Measurements from ENCODE around the gene PCSK9. TPM values are rescaled to one million over a fixed set of nuclear protein-coding genes. Genes with fewer than 3 reads are reported as not detected.

PCSK9 gene
- 1 to 10 TPM in 1 of 3 donors, under 1 TPM in 1, not detected in 1; 0.34 to 3.7 TPM for polyA plus RNA-seq

GRCh38 chr1:55039342-55040082 is at the start of gene PCSK9:
TSS of gene PCSK9 (plus strand) at chr1:55039548. CDS start at chr1:55039838, 290 bp downstream.
- H3K27ac ChIP-seq (ENCODE audit: low read depth, low read length), result no peak within 1 kb of the TSS
- 1 to 2% (median 1%) methylated on average over 62 to 67 of the region's 67 CpGs for WGBS, 3 donors

- no peak overlapping the region for H3K27ac ChIP-seq (ENCODE audit: low read depth, low read length)
- 61 to 76% (median 71%) methylated on average over 12 to 13 of the region's 13 CpGs for WGBS, 3 donors
These were observed 49.2 kb upstream of the PCSK9 start for GRCh38 chr1:54989968-54990810.

GRCh38 chr1:54990916-54991315 is 48.4 kb upstream of the PCSK9 start:
- H3K27ac ChIP-seq (ENCODE audit: low read depth, low read length), result no peak overlapping the region
- 66 to 80% (median 70%) methylated on average over 4 of the region's 4 CpGs for WGBS, 3 donors

- 62 to 78% (median 63%) methylated on average over 12 of the region's 12 CpGs for WGBS, 3 donors
- no peak overlapping the region for H3K27ac ChIP-seq (ENCODE audit: low read depth, low read length)
These were observed 47.4 kb upstream of the PCSK9 start for GRCh38 chr1:54991939-54992338.

GRCh38 chr1:54993140-54993539 is 46.2 kb upstream of the PCSK9 start:
- WGBS, 3 donors, result 94 to 96% (median 94%) methylated on average over 6 of the region's 6 CpGs
- H3K27ac ChIP-seq (ENCODE audit: low read depth, low read length), result no peak overlapping the region

GRCh38 chr1:54994355-54994990 is 44.9 kb upstream of the PCSK9 start:
- 59 to 67% (median 63%) methylated on average over 6 of the region's 6 CpGs for WGBS, 3 donors
- H3K27ac ChIP-seq (ENCODE audit: low read depth, low read length), result no peak overlapping the region

- 59 to 70% (median 60%) methylated on average over 12 of the region's 12 CpGs for WGBS, 3 donors
- no peak overlapping the region for H3K27ac ChIP-seq (ENCODE audit: low read depth, low read length)
These were observed 44.2 kb upstream of the PCSK9 start for GRCh38 chr1:54995013-54995760.

GRCh38 chr1:54995835-54996234 is 43.5 kb upstream of the PCSK9 start:
- no peak overlapping the region for H3K27ac ChIP-seq (ENCODE audit: low read depth, low read length)
- WGBS, 3 donors, result 58 to 75% (median 70%) methylated on average over 9 of the region's 9 CpGs

- 3 to 5% (median 5%) methylated on average over 22 to 23 of the region's 23 CpGs for WGBS, 3 donors
- H3K27ac ChIP-seq (ENCODE audit: low read depth, low read length), result no peak overlapping the region
These were observed 42.9 kb upstream of the PCSK9 start for GRCh38 chr1:54996359-54996868.

- no peak overlapping the region for H3K27ac ChIP-seq (ENCODE audit: low read depth, low read length)
- 14 to 15% (median 15%) methylated on average over 36 to 45 of the region's 46 CpGs for WGBS, 3 donors
These were observed 42.3 kb upstream of the PCSK9 start for GRCh38 chr1:54996869-54997710.

- WGBS, 3 donors, result 72 to 83% (median 76%) methylated on average over 6 of the region's 6 CpGs
- no peak overlapping the region for H3K27ac ChIP-seq (ENCODE audit: low read depth, low read length)
These were observed 41.7 kb upstream of the PCSK9 start for GRCh38 chr1:54997711-54997986.

- WGBS, 3 donors, result 85 to 90% (median 90%) methylated on average over 6 of the region's 6 CpGs
- no peak overlapping the region for H3K27ac ChIP-seq (ENCODE audit: low read depth, low read length)
These were observed 41.2 kb upstream of the PCSK9 start for GRCh38 chr1:54998100-54998499.

- H3K27ac ChIP-seq (ENCODE audit: low read depth, low read length), result no peak within 1 kb of the TSS
- WGBS, 3 donors, result 60 to 69% (median 65%) methylated on average over 7 of the region's 7 CpGs
These were observed 40.7 kb upstream of the PCSK9 start, which contains the start of gene BSND for GRCh38 chr1:54998677-54999076. TSS of gene BSND (plus strand) at chr1:54998933. CDS start at chr1:54999187, 254 bp downstream.

GRCh38 chr1:55000110-55001085 is 39.0 kb upstream of the PCSK9 start:
- 62 to 71% (median 69%) methylated on average over 8 of the region's 8 CpGs for WGBS, 3 donors
- no peak overlapping the region for H3K27ac ChIP-seq (ENCODE audit: low read depth, low read length)

- H3K27ac ChIP-seq (ENCODE audit: low read depth, low read length), result no peak overlapping the region
- 87 to 92% (median 91%) methylated on average over 4 of the region's 4 CpGs for WGBS, 3 donors
These were observed 38.0 kb upstream of the PCSK9 start for GRCh38 chr1:55001311-55001710.

GRCh38 chr1:55002686-55003085 is 36.7 kb upstream of the PCSK9 start:
- 30 to 58% (median 31%) methylated on average over 2 of the region's 2 CpGs for WGBS, 3 donors
- H3K27ac ChIP-seq (ENCODE audit: low read depth, low read length), result no peak overlapping the region
